ENCODE measurements around the gene NOD1.

Gene NOD1

GRCh38 chr7:30468791-30469190, 9.8 kb downstream of the NOD1 start:
- no peak for DNase-seq

GRCh38 chr7:30468041-30468440, 10.5 kb downstream of the NOD1 start:
- no peak for DNase-seq

GRCh38 chr7:30467271-30467670, 11.3 kb downstream of the NOD1 start:
- DNase-seq, result no peak

- DNase-seq, result no peak
These were observed 12.3 kb downstream of the NOD1 start for GRCh38 chr7:30466266-30466665.

- DNase-seq, result no peak
These were observed 12.8 kb downstream of the NOD1 start for GRCh38 chr7:30465811-30466180.

GRCh38 chr7:30465046-30465810, 13.4 kb downstream of the NOD1 start:
- no peak for DNase-seq

GRCh38 chr7:30464231-30464671, 14.3 kb downstream of the NOD1 start:
- DNase-seq, result no peak

GRCh38 chr7:30463405-30464145, 15.0 kb downstream of the NOD1 start:
- no peak for DNase-seq

GRCh38 chr7:30462179-30462578, 16.4 kb downstream of the NOD1 start:
- DNase-seq, result no peak

- DNase-seq, result no peak
These were observed 18.3 kb downstream of the NOD1 start for GRCh38 chr7:30460246-30460633.

- DNase-seq, result no peak
These were observed 18.9 kb downstream of the NOD1 start for GRCh38 chr7:30459591-30460245.

- no peak for DNase-seq
These were observed 20.3 kb downstream of the NOD1 start for GRCh38 chr7:30458311-30458710.

- no peak for DNase-seq
These were observed 24.7 kb downstream of the NOD1 start for GRCh38 chr7:30453921-30454320.

GRCh38 chr7:30453016-30453415, 25.6 kb downstream of the NOD1 start:
- DNase-seq, result no peak

GRCh38 chr7:30452280-30452930, 26.2 kb downstream of the NOD1 start:
- no peak for DNase-seq

- DNase-seq, result no peak
These were observed 26.9 kb downstream of the NOD1 start for GRCh38 chr7:30451539-30452279.

- no peak for DNase-seq
These were observed 27.5 kb downstream of the NOD1 start for GRCh38 chr7:30450983-30451497.

- DNase-seq, result no peak
These were observed 28.2 kb downstream of the NOD1 start for GRCh38 chr7:30450240-30450982.

GRCh38 chr7:30448461-30449189, 30.0 kb downstream of the NOD1 start:
- DNase-seq, result no peak

- DNase-seq, result no peak
These were observed 31.1 kb downstream of the NOD1 start for GRCh38 chr7:30447466-30447865.

- no peak for DNase-seq
These were observed 32.3 kb downstream of the NOD1 start for GRCh38 chr7:30446266-30446665.
